ENCODE results near the gene CLINT1. TPM values are rescaled to one million over a fixed set of nuclear protein-coding genes. Genes with fewer than 3 reads are reported as not detected.

Gene CLINT1
- 57.7 and 67.5 TPM in 2 replicates for polyA plus RNA-seq

DNA sequence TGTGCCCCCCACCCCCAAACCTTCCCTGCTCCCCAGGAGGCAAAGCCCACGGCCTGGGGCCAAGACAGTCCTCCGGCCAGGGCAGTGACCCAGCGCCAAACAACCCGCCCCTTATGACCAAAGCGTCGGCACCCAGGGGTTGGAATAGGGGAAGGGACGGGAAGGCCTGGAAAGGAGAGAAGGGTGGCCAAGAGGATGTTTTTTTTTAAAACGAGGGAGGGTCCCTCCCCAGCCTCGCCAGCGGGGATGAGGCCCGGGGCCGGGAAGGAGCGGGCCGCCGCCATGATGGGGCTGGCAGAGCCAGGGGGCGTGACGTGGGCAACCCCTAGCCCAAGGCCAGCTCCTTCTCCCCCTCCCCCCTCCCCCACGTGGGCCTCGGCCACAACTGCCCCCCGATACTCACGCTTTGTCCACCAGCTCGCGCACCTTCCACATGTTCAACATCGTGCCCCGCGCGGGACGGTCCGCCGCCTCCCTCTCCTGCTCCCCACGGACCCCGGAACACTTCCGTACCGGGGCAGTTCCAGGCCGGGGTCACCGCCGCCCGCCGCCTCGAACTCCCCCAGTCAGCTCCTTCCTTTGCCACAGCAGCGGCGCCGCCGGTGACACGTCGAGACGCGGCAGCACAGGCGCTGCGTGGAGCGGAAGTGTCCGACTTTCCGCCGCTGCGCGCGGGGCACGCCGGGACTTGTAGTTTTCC lies at the start of gene CLINT1:
Gene CLINT1, minus strand, starts transcription at position 619 of the 700 bp plus-strand sequence. Its CDS starts 175 bp downstream, at position 444.

GRCh38 chr5:157743163-157744050 lies 115.5 kb downstream of the CLINT1 start, which contains the start of gene LSM11:
Gene LSM11 (plus strand): TSS chr5:157743712. CDS start chr5:157743751, 39 bp downstream.

Other genes starting within 250 kb of the CLINT1 start
- 0.95 TPM in 1 of 2 replicates, not detected in the other for gene SOX30, start 206.7 kb downstream of the CLINT1 start, polyA plus RNA-seq
- gene C5orf52, start 187.6 kb downstream of the CLINT1 start, polyA plus RNA-seq: not detected in 2 replicates
- 6.2 and 8.4 TPM in 2 replicates for gene THG1L, start 127.7 kb downstream of the CLINT1 start, polyA plus RNA-seq
- gene LSM11, start 115.4 kb downstream of the CLINT1 start, polyA plus RNA-seq: 7.9 and 12.3 TPM in 2 replicates